Gastroesophageal sphincter (tissue), 2 donors: ENCODE results near the gene ITCH.

Experiments used
- EP300 ChIP-seq: sonication (generic); formaldehyde crosslinking; IDR thresholded peaks from one replicate; pipeline ENCODE4 v1.6.1; 2017; ENCODE audit warnings: antibody characterized with exemption, mild to moderate bottlenecking
- POLR2A ChIP-seq, 2 donors: fragments of 450-650 bp; IDR thresholded peaks; one replicate each; pipeline ENCODE4 v1.6.1; 2017; ENCODE audit warnings: antibody characterized with exemption in 2 of 2, mild to moderate bottlenecking in 2 of 2, moderate library complexity in 1 of 2
- POLR2AphosphoS5 ChIP-seq: sonication (generic); formaldehyde crosslinking; IDR thresholded peaks from one replicate; pipeline ENCODE4 v1.6.1; 2017; ENCODE audit warnings: antibody characterized with exemption

DNA sequence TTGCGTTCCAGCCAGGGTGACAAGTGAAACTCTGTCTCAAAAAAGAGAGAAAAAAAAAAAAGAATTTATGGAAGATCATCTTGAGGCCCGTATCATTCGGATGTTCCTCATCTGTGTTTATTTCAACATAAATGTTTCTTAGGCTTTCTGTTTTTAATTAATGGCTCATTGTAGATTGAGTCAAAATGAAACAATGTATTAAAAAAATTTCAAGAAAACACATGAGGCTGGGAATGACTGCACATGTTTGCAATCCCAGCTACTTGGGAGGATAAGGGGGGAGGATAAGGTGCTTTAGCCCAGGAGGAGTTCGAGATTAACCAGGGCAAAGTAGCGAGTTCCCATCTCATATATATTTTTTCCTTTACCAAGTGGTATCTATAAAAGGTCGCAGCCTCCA, 47.3 kb downstream of the ITCH start:
- TF ChIP-seq EP300: no peak
- TF ChIP-seq POLR2A (IDR thresholded peaks at IDR 0.05): no peak
- no peak for TF ChIP-seq POLR2AphosphoS5
